Measurements from ENCODE around the gene GSTO2.

The GSTO2 gene

DNA sequence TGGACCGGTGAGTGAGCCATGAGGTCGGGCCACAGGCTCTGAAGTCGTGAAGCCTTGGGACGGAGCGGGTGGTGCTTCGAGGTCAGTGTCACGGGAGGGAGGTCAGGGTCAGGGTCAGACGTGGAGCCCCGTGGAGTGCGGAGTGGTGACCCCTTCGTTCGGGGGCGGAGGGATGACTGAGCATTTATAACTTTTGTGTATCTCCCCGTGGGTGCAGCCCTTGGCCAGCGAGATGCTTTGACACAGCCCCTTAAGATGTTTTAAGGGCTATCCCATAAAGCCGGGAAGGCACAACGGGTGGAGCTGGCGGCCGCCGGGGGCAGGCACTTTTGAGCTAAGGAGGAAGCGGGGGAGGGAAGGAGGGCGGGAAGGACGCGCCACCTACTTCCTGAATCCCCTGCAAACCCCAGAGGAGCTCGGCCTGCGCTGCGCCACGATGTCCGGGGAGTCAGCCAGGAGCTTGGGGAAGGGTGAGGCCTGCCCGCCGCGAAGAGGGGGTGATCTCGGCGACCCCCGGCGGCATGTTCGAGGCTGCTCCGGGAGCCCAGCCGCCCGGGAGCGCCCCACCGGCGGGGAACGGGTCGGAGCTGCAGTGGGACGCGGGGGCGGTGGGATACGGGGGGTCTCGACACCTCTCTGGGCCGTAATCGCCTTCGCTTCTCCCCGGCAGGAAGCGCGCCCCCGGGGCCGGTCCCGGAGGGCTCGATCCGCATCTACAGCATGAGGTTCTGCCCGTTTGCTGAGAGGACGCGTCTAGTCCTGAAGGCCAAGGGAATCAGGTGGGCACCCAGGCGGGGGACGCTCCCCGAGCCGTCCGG, 14.3 kb upstream of the GSTO2 start, which contains the start of gene GSTO1:
Gene GSTO1 (plus strand): TSS at position 400 of the 818 bp plus-strand sequence. CDS start 37 bp downstream, at position 437.
- DNase-seq = peak; percentile 95

DNA sequence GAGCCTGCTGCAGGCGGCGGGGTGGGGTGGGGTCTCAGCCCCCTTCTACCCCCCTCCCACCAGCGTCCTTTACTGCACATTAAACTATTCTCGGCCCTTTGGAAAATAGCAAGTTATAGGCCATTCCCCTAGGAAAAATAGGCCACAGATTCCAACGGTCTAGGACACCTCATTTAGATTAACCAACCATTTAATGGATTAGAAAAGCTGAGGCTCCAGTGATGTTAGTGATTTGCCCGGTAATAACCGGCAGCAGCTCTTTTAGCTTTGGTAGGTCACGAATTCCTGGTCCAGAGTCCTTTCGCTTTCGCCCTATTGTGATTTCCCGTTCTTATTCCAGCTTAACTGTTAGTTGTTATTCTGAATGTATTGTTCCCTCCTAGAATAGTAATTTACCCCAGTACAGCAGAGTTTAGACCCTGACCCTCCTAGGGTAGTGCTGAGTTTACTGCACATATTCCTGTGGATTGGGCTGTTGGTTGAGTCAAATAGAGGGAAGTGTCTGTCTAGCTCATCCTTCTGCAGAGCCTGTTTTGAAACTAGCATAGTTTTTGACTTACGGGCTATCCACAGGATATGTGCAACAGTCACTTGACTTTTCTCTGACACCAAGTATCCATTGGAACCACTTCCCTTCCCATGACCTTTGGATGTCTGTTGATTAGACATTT, 13.5 kb upstream of the GSTO2 start:
- DNase-seq = peak; percentile 85 to 86

DNA sequence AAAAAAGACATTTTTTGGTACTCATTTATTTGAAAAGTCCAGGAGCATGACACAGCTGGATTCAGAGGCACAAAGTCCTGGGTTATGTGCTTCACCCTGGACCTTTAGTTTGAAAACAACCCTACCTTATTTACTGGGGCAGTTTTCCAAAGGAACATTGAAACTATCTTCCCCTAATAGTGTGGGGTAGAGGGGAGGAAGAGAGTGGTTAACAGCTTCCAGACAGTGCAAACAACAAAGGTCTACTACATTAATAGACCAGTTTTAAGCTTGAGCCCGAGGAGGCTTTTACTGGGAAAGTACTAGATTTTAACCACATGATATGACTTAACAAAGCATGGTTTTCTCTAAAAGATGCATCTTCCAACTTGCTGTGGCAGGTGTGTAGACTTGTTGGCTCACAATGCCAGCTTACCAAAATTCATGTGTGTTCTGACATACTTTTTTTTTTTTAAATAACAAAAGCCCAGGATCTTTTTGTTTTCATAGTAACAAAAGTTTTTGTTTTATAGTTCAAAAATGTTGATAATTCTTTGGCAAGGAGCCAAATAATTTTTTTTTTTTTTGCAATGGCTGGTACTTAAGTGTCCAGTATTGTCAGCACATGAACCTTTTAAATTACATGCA, 12.5 kb upstream of the GSTO2 start:
- peak; percentile 30 to 39 for DNase-seq

GRCh38 chr10:104257235-104257634, 11.7 kb upstream of the GSTO2 start:
- DNase-seq = no peak

GRCh38 chr10:104258209-104258608, 10.8 kb upstream of the GSTO2 start:
- no peak for DNase-seq

DNA sequence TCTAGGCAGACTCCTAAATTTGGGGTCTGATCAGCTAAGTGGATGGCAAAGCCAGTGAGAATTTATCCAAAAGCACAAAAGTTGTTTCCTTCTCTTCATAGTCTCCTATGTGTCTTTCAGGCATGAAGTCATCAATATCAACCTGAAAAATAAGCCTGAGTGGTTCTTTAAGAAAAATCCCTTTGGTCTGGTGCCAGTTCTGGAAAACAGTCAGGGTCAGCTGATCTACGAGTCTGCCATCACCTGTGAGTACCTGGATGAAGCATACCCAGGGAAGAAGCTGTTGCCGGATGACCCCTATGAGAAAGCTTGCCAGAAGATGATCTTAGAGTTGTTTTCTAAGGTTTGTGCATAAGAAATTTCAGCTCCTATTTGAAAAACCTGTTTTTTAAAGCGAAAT, 9.5 kb upstream of the GSTO2 start:
- no peak for DNase-seq

DNA sequence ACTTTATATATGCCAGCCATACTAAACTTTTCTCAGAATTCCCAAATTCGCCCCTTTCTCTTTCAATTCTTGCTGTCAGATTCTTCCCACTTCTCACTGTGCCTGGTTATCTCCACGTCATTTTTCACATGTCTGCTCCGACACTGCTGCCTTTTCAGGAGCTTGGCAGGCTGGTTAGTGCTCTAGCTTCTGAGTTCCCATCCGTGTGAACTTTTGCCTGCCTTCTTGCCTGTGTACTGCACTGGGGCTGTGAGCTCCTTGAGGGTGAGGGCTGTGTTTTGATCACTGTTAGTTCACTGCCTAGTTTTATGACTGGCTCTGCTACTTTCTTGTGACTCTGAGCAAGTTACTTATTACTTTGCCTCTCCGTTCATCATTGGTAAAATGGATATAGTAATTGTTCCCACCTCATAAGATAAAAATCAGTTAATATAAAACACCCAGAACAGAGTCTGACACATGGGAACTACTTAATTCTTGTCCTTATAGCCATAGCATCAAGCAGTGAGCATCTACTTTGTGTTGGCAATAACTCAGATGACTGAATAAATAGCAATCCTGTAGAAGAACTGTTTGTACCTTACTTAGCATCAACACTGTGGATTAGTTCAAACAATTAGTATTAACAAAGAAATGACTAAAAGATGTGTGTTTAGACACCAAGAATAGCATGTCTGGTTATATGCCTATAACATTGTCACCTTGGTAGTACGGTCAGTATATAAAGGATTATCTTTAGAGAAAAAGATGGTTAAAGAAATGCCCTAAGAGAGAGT, 8.8 kb upstream of the GSTO2 start:
- DNase-seq = peak; percentile 21 to 34

DNA sequence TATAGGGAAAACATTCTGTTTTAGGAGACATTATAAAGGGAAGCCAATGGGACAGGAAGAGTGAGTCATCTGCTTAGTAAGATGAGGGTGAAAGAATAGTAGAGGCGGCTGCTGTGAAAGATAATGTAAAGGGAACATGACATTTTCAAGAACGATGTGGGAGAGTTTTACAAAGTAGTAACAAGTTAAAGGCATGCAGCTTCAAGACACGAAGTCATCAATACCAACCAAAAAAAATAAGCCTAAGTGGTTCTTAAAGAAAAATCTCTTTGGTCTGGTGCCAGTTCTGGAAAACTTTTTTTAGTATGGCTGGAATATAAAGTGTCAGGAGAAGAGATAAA, 8.2 kb upstream of the GSTO2 start:
- DNase-seq = peak; percentile 82 to 92

DNA sequence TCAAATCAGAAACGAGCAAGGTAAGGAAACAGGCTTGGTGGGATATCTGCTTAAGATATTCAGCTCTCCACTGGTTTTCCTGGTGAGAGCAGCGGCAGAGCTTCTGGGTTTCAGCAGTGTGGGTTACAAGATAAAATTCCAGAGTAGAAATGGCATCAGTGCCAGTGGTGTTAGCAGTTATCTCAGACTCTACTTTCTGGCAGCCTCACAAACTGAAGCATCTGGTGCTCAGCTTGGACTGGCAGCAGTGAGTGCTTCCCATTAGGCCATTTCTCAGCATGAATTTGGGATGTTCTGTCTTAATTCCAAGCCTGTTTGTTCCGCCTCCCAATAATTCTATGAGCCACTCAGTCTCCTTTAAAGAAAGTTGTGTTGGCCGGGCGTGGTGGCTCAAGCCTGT, 6.9 kb upstream of the GSTO2 start:
- no peak for DNase-seq

DNA sequence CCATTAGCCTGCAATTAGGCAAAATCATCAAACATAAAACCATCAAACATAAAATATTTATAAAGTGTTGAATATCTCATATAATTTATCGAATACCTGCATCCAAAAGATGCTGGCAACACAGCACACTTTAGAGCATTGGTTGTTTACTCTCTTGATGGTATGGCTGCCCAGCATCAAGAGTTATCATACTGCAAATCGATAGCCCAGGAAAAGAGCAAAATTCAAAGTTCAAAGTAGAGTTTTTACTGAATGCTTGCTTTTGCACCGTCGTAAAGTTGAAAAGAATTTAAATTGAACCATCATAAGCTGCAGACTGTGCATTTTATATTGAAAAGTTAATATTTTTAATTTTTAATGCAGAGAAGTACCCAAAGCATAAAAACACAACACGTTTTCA, 4.2 kb upstream of the GSTO2 start:
- no peak for DNase-seq

DNA sequence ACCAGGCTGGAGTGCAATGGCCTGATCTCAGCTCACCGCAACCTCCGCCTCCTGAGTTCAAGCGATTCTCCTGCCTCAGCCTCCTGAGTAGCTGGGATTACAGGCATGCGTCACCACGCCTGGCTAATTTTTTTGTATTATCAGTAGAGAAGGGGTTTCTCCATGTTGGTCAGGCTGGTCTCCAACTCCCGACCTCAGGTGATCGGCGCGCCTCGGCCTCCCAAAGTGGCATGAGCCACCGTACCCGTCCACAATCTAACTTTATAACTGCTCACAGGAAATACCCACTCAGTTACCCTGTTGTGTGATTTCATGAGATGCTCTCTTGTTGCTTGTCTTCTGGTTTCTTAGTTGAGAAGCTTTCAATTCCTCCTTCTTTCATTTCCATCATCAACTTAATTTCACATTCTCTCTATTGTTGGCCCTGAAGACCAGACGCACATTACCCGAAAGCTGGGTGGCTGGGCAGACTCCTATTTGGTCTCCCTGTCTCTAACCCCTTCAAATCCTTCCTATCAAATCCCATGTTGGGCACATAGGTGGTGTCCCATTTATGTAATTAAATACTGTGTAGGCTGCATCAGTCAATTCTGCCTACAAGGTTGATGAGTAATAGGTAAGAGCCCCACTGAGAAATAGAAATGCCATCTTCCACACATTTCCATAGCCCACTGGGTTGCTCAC, 1.1 kb upstream of the GSTO2 start:
- DNase-seq = no peak

- peak in 1 of 2 experiments; percentile 37 for DNase-seq
Observed at GRCh38 chr10:104268405-104268712, 625 bp upstream of the GSTO2 start.

DNA sequence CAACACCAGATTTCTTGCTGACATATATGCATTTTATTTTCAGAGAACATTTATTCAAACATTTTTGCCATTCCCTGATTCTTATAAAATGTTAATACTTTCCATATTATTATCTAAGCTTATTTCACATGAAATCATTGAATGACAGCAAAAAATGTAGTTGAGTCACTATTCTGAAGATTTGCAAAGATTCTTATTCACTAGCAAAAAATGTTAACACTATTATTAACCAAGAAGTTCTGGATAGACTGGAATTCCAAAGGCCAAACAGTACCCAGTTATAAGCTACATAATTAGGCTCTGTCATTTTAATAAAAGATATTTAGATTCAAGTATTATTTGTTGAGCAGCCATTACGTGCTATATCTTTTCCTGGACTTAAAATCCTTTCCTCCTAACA, 4.3 kb downstream of the GSTO2 start:
- DNase-seq = no peak

- no peak for DNase-seq
Observed at GRCh38 chr10:104273899-104274575, 5.1 kb downstream of the GSTO2 start.

- peak; percentile 61 to 71 for DNase-seq
Observed at GRCh38 chr10:104274762-104275721, 6.1 kb downstream of the GSTO2 start.

GRCh38 chr10:104276192-104276591, 7.2 kb downstream of the GSTO2 start:
- DNase-seq = no peak

DNA sequence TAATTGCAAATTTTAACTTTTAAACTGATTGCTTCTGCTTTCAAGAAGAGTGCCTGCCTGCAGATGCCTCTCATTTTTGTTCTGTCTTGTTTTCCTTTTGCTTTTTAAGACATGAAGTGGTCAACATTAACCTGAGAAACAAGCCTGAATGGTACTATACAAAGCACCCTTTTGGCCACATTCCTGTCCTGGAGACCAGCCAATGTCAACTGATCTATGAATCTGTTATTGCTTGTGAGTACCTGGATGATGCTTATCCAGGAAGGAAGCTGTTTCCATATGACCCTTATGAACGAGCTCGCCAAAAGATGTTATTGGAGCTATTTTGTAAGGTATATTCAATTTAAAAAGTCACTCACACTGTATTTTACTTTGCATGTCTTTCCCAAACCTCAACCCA, 8.8 kb downstream of the GSTO2 start:
- DNase-seq = no peak

DNA sequence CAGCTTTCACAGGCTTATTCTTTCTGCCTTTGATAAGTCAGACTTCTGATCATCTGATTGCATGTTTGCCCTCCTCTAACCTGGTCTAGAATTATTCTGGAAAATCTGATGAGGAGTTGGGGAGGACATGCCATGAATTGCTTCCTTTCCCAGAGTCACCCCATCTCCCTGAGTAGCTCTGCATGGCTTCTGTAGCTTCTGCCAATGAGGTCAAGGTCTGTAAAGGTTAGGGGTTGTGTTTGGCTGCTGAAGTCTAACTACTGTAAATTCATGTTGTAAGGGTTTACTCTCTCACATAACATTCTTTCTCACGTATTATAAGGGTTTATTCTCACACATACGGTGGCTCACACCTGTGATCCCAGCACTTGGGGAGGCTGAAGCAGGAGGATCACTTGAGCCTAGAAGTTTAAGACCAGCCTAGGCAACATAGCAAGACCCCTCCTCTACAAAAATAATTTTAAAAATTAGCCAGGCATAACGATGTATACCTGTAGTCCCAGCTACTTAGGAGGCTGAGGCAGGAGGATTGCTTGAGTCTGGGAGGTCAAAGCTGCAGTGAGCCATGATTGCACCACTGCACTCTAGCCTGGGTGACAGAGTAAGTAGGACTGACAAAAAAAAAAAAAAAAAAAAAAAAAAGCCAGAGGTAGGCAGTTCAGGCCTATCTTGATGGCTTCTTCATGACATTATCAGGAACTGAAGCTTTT, 10.7 kb downstream of the GSTO2 start:
- DNase-seq = no peak

GRCh38 chr10:104281694-104282093, 12.7 kb downstream of the GSTO2 start:
- no peak for DNase-seq

DNA sequence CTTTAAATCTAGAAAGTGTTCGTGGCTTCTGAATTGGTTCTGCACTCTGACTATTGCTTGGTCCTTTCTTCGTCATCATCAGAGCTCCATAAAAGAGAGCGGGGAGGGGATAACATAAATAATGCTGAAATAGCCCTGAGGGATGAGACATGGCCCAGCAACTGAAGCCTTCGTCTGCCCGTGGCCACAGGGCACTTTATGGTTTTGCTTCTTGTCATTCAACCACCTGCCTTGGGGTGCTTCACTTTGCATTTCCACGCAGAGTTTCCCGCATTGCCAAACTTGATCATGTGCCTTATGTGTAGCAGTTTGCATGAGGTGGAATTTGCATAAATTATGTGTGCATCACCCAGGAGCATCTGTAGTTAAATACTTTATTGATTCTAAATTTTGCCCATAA, 15.9 kb downstream of the GSTO2 start:
- no peak for DNase-seq

Data from Kasumi-1 (cell line).